ENCODE data around the gene PML.

- TF ChIP-seq ZNF704 (tag by site-specific recombination; IDR thresholded peaks at IDR 0.05) (no peak), ZNF76 (tag by site-specific recombination; IDR thresholded peaks at IDR 0.05; ENCODE audit: borderline replicate concordance, low read depth) (no peak), ZNF311 (tag by site-specific recombination; IDR thresholded peaks at IDR 0.05; ENCODE audit: borderline replicate concordance) (no peak), ZBTB49 (tag by site-specific recombination; IDR thresholded peaks at IDR 0.05; ENCODE audit: low read depth) (no peak), CTCF (tag by site-specific recombination; IDR thresholded peaks at IDR 0.05) (no peak), ZNF560 (tag by site-specific recombination; IDR thresholded peaks at IDR 0.05; ENCODE audit: borderline replicate concordance) (no peak), ZNF274 (IDR thresholded peaks at IDR 0.05; ENCODE audit: low read length) (no peak), ZNF274 (tag by site-specific recombination; IDR thresholded peaks at IDR 0.05; ENCODE audit: borderline replicate concordance) (no peak), REPIN1 (tag by site-specific recombination; IDR thresholded peaks at IDR 0.05; ENCODE audit: low read depth) (no peak), ZBTB26 (tag by site-specific recombination; optimal IDR thresholded peaks at IDR 0.05) (no peak), ZNF157 (tag by site-specific recombination; IDR thresholded peaks at IDR 0.05) (no peak), ZNF571 (tag by site-specific recombination; IDR thresholded peaks at IDR 0.05) (no peak), ZSCAN5A (tag by site-specific recombination; IDR thresholded peaks at IDR 0.05) (no peak)
Observed at GRCh38 chr15:73949496-73949895, 45.0 kb upstream of the PML start.
